A549 (cell line): ENCODE measurements around the gene ARSK.

Experiments
- HDAC2 ChIP-seq: fragments of 200-600 bp; sonication (generic); IDR thresholded peaks from 2 replicates; pipeline ENCODE4 v1.6.1; 2016
- JUN ChIP-seq, 2 experiments: fragments of >200 bp; sonication (Bioruptor Twin); formaldehyde crosslinking; IDR thresholded peaks; 2 replicates in 1 of 2; 3 replicates in 1 of 2; pipeline ENCODE4 v1.6.1; 2016 to 2017
- MYC ChIP-seq: IDR thresholded peaks from 2 replicates; pipeline ENCODE4 v1.6.1; 2012; ENCODE audit warnings: mild to moderate bottlenecking, inconsistent platforms, low read length, improper control_type of control experiment, borderline replicate concordance
- NR3C1 ChIP-seq: fragments of >200 bp; sonication (Bioruptor Twin); formaldehyde crosslinking; IDR thresholded peaks from 3 replicates; pipeline ENCODE4 v1.6.1; 2017
- POLR2A ChIP-seq: IDR thresholded peaks from 2 replicates; pipeline ENCODE4 v1.6.1; 2012; ENCODE audit warnings: mild to moderate bottlenecking, low read length
- POLR2AphosphoS2 ChIP-seq: conservative IDR thresholded peaks from 2 replicates; pipeline ENCODE4 v1.6.1; 2012; ENCODE audit warnings: low read length, improper control_type of control experiment, inconsistent platforms
- TF ChIP-seq, protein P1 (sequence below): fragments of >200 bp; sonication (Bioruptor Twin); formaldehyde crosslinking; IDR thresholded peaks from 3 replicates; pipeline ENCODE4 v1.5.1; 2016
- TF ChIP-seq, protein P2 (sequence below): fragments of 150-350 bp; IDR thresholded peaks from 2 replicates; pipeline ENCODE4 v1.6.1; 2014; ENCODE audit warnings: low read depth, mild to moderate bottlenecking, low read length
- TF ChIP-seq, protein P3 (sequence below): fragments of 450-650 bp; IDR thresholded peaks from 2 replicates; pipeline ENCODE4 v1.6.1; 2014; ENCODE audit warnings: antibody characterized with exemption
- TF ChIP-seq, protein P4 (sequence below): fragments of 250-450 bp; sonication (Bioruptor Pico); IDR thresholded peaks from 2 replicates; pipeline ENCODE4 v1.5.0; 2021; ENCODE audit warnings: mild to moderate bottlenecking, moderate library complexity, borderline replicate concordance

DNA sequence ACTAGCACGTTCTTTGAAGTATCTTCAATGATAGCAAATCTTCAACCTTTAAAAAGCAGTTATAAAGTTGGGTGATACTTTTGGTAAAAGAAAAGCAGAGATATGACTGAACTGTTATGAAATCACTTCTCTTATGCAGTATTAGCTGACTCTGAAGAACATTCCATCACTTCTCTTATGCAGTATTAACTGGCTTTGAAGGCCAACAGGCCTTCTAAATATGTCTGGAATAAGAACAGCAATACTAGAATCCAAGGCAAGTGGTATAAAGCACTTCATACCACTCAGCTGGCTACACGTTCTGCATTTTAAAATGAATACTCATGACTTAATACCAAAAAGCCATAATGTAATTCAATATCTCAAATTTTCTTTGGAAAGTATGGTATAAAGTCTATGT is 17.4 kb upstream of the ARSK start:
- TF ChIP-seq, protein P1, sequence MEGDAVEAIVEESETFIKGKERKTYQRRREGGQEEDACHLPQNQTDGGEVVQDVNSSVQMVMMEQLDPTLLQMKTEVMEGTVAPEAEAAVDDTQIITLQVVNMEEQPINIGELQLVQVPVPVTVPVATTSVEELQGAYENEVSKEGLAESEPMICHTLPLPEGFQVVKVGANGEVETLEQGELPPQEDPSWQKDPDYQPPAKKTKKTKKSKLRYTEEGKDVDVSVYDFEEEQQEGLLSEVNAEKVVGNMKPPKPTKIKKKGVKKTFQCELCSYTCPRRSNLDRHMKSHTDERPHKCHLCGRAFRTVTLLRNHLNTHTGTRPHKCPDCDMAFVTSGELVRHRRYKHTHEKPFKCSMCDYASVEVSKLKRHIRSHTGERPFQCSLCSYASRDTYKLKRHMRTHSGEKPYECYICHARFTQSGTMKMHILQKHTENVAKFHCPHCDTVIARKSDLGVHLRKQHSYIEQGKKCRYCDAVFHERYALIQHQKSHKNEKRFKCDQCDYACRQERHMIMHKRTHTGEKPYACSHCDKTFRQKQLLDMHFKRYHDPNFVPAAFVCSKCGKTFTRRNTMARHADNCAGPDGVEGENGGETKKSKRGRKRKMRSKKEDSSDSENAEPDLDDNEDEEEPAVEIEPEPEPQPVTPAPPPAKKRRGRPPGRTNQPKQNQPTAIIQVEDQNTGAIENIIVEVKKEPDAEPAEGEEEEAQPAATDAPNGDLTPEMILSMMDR, result no peak
- TF ChIP-seq HDAC2, result no peak
- no peak for TF ChIP-seq JUN (IDR thresholded peaks at IDR 0.05)
- TF ChIP-seq MYC, result no peak
- TF ChIP-seq, protein P2, sequence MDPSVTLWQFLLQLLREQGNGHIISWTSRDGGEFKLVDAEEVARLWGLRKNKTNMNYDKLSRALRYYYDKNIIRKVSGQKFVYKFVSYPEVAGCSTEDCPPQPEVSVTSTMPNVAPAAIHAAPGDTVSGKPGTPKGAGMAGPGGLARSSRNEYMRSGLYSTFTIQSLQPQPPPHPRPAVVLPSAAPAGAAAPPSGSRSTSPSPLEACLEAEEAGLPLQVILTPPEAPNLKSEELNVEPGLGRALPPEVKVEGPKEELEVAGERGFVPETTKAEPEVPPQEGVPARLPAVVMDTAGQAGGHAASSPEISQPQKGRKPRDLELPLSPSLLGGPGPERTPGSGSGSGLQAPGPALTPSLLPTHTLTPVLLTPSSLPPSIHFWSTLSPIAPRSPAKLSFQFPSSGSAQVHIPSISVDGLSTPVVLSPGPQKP, result no peak
- TF ChIP-seq POLR2AphosphoS2, result no peak
- TF ChIP-seq, protein P3, sequence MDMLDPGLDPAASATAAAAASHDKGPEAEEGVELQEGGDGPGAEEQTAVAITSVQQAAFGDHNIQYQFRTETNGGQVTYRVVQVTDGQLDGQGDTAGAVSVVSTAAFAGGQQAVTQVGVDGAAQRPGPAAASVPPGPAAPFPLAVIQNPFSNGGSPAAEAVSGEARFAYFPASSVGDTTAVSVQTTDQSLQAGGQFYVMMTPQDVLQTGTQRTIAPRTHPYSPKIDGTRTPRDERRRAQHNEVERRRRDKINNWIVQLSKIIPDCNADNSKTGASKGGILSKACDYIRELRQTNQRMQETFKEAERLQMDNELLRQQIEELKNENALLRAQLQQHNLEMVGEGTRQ, result no peak
- TF ChIP-seq NR3C1, result no peak
- TF ChIP-seq, protein P4, sequence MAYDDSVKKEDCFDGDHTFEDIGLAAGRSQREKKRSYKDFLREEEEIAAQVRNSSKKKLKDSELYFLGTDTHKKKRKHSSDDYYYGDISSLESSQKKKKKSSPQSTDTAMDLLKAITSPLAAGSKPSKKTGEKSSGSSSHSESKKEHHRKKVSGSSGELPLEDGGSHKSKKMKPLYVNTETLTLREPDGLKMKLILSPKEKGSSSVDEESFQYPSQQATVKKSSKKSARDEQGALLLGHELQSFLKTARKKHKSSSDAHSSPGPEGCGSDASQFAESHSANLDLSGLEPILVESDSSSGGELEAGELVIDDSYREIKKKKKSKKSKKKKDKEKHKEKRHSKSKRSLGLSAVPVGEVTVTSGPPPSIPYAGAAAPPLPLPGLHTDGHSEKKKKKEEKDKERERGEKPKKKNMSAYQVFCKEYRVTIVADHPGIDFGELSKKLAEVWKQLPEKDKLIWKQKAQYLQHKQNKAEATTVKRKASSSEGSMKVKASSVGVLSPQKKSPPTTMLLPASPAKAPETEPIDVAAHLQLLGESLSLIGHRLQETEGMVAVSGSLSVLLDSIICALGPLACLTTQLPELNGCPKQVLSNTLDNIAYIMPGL, result no peak
- no peak for TF ChIP-seq POLR2A
